HG03457 (cell line): ENCODE data around the gene THRAP3.

Experiments used
- ATAC-seq: cut with Tn5 transposase; IDR thresholded peaks from one replicate; pipeline ENCODE4 v1.9.1; 2021; ENCODE audit warnings: moderate number of reproducible peaks; ENCODE audit not compliant: unreplicated experiment

Gene THRAP3

DNA sequence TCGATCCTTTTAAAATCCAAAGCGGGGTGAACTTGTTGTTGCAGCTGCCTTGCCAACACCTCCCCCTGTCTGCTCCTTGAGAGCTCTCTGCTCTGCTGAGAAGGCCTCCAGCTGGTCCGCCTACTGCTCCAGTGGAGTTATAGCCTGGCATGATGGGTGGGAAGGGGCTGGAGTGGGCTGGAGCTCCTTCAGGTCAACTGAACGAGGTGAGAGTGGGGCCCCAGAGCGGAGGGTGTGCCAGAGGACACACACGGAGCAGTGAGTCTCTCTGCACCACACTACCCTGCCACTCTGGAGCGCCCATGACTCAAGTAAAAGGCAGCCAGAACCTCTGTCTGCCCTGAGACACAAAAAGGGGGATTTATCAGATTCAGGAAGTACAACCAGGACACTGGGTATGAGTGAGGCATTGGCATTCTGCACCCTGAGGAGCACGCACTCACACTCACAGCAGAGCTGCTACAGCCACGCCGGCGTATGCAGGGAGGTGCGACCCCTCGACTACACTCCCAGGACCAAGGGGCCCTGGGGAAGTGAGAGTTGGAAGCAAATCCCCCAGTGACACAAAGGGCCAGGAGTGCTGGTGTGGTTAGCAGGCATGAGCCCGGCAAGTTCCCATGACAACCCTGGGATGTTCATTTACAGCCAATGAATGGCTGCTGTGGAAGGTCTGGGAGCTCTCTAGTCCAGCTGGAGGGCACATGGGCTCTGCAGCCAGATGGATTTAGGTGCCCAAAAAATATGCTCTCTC, 127.2 kb downstream of the THRAP3 start:
- ATAC-seq, result no peak

GRCh38 chr1:36352125-36352909, 128.1 kb downstream of the THRAP3 start:
- ATAC-seq, result no peak

- ATAC-seq, result no peak
Measured at GRCh38 chr1:36352910-36353878, 129.0 kb downstream of the THRAP3 start.

- ATAC-seq, result no peak
Measured at GRCh38 chr1:36354486-36354885, 130.2 kb downstream of the THRAP3 start.
